Spleen (tissue), 7 donors: Measurements from ENCODE around the gene PSG1.
"Not testable (repeated sequence)": the region's sequence is repeated elsewhere in the genome, so short reads cannot be mapped to it uniquely, and the experiment has no call there.

Experiments
- CTCF ChIP-seq, 11 experiments: fragments of 200-600 bp in 7 of 11; fragments of 450-650 bp in 4 of 11; sonication (generic) in 4 of 11; IDR thresholded peaks in 8 of 11; conservative IDR thresholded peaks in 3 of 11; 1 replicate in 7 of 11; 2 replicates in 4 of 11; pipeline versions ENCODE4 v1.4.0 to v1.8.0; 2016 to 2021; ENCODE audit warnings: antibody characterized with exemption in 11 of 11, inconsistent platforms in 4 of 11, mild to moderate bottlenecking in 1 of 11
- POLR2A ChIP-seq, 3 donors: fragments of 450-650 bp; IDR thresholded peaks; one replicate each; pipeline ENCODE4 v1.5.1; 2017; ENCODE audit warnings: antibody characterized with exemption in 3 of 3, mild to moderate bottlenecking in 1 of 3
- POLR2AphosphoS5 ChIP-seq, 3 donors: sonication (generic); formaldehyde crosslinking; IDR thresholded peaks; one replicate each; pipeline ENCODE4 v1.5.1; 2017; ENCODE audit warnings: antibody characterized with exemption in 3 of 3
- donor health status: DM: no; HTN: no; CAD: no; lungs with moderate emphysema.
- donor health status: DM: no; HTN: no; CAD: no.
- donor health status: DM: no; HTN: no; CAD: no.

GRCh38 chr19:42912941-42913340 lies 33.4 kb upstream of the PSG1 start:
- not testable (repeated sequence) for TF ChIP-seq CTCF (IDR thresholded peaks at IDR 0.05 in 8 of 11, conservative IDR thresholded peaks at IDR 0.05 in 3 of 11); POLR2A (IDR thresholded peaks at IDR 0.05); POLR2AphosphoS5 (IDR thresholded peaks at IDR 0.05)
